ENCODE data around the gene NTRK2. TPM values are rescaled to one million over a fixed set of nuclear protein-coding genes. Genes with fewer than 3 reads are reported as not detected.
A peak's percentile ranks its signal among the peaks of the same experiment; 100 is the strongest.

Gene NTRK2
- total RNA-seq, 1 donor from 2014 or later, result 26.6 TPM

- Histone ChIP-seq H3K36me3 (ENCODE audit: control insufficient read depth in 3 of 3, insufficient read depth in 3 of 3, low read length in 3 of 3) (no peaks in the 10 kb centered on the region), H3K27me3 (ENCODE audit: control insufficient read depth in 3 of 3, insufficient read depth in 3 of 3, low read length in 3 of 3) (no peaks in the 10 kb centered on the region), H3K9me3 (ENCODE audit: control insufficient read depth in 3 of 3, low read length in 3 of 3) (no peaks in the 10 kb centered on the region), H3K9ac (ENCODE audit: low read depth in 1 of 3, low read length in 3 of 3) (no peak overlapping the region), H3K27ac (ENCODE audit: low read depth, low read length) (no peak overlapping the region), H3K4me1 (ENCODE audit: control insufficient read depth in 3 of 3, insufficient read depth in 3 of 3, low read length in 3 of 3) (no peaks in the 10 kb centered on the region), H3K4me3 (ENCODE audit: low read length in 3 of 3) (no peak overlapping the region)
Measured at GRCh38 chr9:84659773-84660172, 9.8 kb upstream of the NTRK2 start.

GRCh38 chr9:84667571-84668195 lies 1.8 kb upstream of the NTRK2 start:
- Histone ChIP-seq H3K4me1 (ENCODE audit: control insufficient read depth in 3 of 3, insufficient read depth in 3 of 3, low read length in 3 of 3) (peaks cover 13 to 27% (median 18%) of the 10 kb centered on the region in 3 donors), H3K4me3 (ENCODE audit: low read length in 3 of 3) (peak overlapping the region; percentile 70 to 73 (median 72)), H3K27me3 (ENCODE audit: control insufficient read depth in 3 of 3, insufficient read depth in 3 of 3, low read length in 3 of 3) (peaks cover 25 to 42% (median 38%) of the 10 kb centered on the region in 3 donors), H3K9me3 (ENCODE audit: control insufficient read depth in 3 of 3, low read length in 3 of 3) (no peaks in the 10 kb centered on the region), H3K27ac (ENCODE audit: low read depth, low read length) (no peak overlapping the region), H3K9ac (ENCODE audit: low read depth in 1 of 3, low read length in 3 of 3) (no peak overlapping the region), H3K36me3 (ENCODE audit: control insufficient read depth in 3 of 3, insufficient read depth in 3 of 3, low read length in 3 of 3) (no peaks in the 10 kb centered on the region)

GRCh38 chr9:84668196-84669012 lies 1.1 kb upstream of the NTRK2 start:
- Histone ChIP-seq H3K9me3 (ENCODE audit: control insufficient read depth in 3 of 3, low read length in 3 of 3) (no peaks in the 10 kb centered on the region), H3K4me1 (ENCODE audit: control insufficient read depth in 3 of 3, insufficient read depth in 3 of 3, low read length in 3 of 3) (peaks cover 13 to 27% (median 18%) of the 10 kb centered on the region in 3 donors), H3K27me3 (ENCODE audit: control insufficient read depth in 3 of 3, insufficient read depth in 3 of 3, low read length in 3 of 3) (peaks cover 25 to 44% (median 38%) of the 10 kb centered on the region in 3 donors), H3K36me3 (ENCODE audit: control insufficient read depth in 3 of 3, insufficient read depth in 3 of 3, low read length in 3 of 3) (no peaks in the 10 kb centered on the region), H3K27ac (ENCODE audit: low read depth, low read length) (no peak overlapping the region), H3K9ac (ENCODE audit: low read depth in 1 of 3, low read length in 3 of 3) (peak overlapping the region in 2 of 3 donors; percentile 2 to 55), H3K4me3 (ENCODE audit: low read length in 3 of 3) (peak overlapping the region; percentile 72 to 75 (median 73))

GRCh38 chr9:84669013-84669287 lies 579 bp upstream of the NTRK2 start:
- Histone ChIP-seq H3K27me3 (ENCODE audit: control insufficient read depth in 3 of 3, insufficient read depth in 3 of 3, low read length in 3 of 3) (peaks cover 25 to 48% (median 38%) of the 10 kb centered on the region in 3 donors), H3K4me3 (ENCODE audit: low read length in 3 of 3) (peak overlapping the region; percentile 72 to 75 (median 73)), H3K27ac (ENCODE audit: low read depth, low read length) (no peak overlapping the region), H3K4me1 (ENCODE audit: control insufficient read depth in 3 of 3, insufficient read depth in 3 of 3, low read length in 3 of 3) (peaks cover 13 to 27% (median 18%) of the 10 kb centered on the region in 3 donors), H3K36me3 (ENCODE audit: control insufficient read depth in 3 of 3, insufficient read depth in 3 of 3, low read length in 3 of 3) (no peaks in the 10 kb centered on the region), H3K9ac (ENCODE audit: low read depth in 1 of 3, low read length in 3 of 3) (peak overlapping the region in 2 of 3 donors; percentile 2 to 55), H3K9me3 (ENCODE audit: control insufficient read depth in 3 of 3, low read length in 3 of 3) (no peaks in the 10 kb centered on the region)

GRCh38 chr9:84670138-84671041 lies 861 bp downstream of the NTRK2 start:
- Histone ChIP-seq H3K9me3 (ENCODE audit: control insufficient read depth in 3 of 3, low read length in 3 of 3) (no peaks in the 10 kb centered on the region), H3K27ac (ENCODE audit: low read depth, low read length) (peak overlapping the region; percentile 40), H3K4me1 (ENCODE audit: control insufficient read depth in 3 of 3, insufficient read depth in 3 of 3, low read length in 3 of 3) (peaks cover 13 to 27% (median 18%) of the 10 kb centered on the region in 3 donors), H3K27me3 (ENCODE audit: control insufficient read depth in 3 of 3, insufficient read depth in 3 of 3, low read length in 3 of 3) (peaks cover 25 to 48% (median 38%) of the 10 kb centered on the region in 3 donors), H3K9ac (ENCODE audit: low read depth in 1 of 3, low read length in 3 of 3) (peak overlapping the region; percentile 15 to 65 (median 55)), H3K36me3 (ENCODE audit: control insufficient read depth in 3 of 3, insufficient read depth in 3 of 3, low read length in 3 of 3) (no peaks in the 10 kb centered on the region), H3K4me3 (ENCODE audit: low read length in 3 of 3) (peak overlapping the region; percentile 61 to 73 (median 72))

GRCh38 chr9:84671586-84672521 lies 2.3 kb downstream of the NTRK2 start:
- H3K27ac ChIP-seq (ENCODE audit: low read depth, low read length), result no peak overlapping the region

GRCh38 chr9:84673806-84674205 lies 4.3 kb downstream of the NTRK2 start:
- H3K9me3 ChIP-seq (ENCODE audit: control insufficient read depth in 3 of 3, low read length in 3 of 3), result no peaks in the 10 kb centered on the region
- peaks cover 21 to 38% (median 28%) of the 10 kb centered on the region in 3 donors for H3K27me3 ChIP-seq (ENCODE audit: control insufficient read depth in 3 of 3, insufficient read depth in 3 of 3, low read length in 3 of 3)
- H3K9ac ChIP-seq (ENCODE audit: low read depth in 1 of 3, low read length in 3 of 3), result no peak overlapping the region
- H3K4me1 ChIP-seq (ENCODE audit: control insufficient read depth in 3 of 3, insufficient read depth in 3 of 3, low read length in 3 of 3), result peaks cover 9 to 14% (median 10%) of the 10 kb centered on the region in 3 donors
- no peaks in the 10 kb centered on the region for H3K36me3 ChIP-seq (ENCODE audit: control insufficient read depth in 3 of 3, insufficient read depth in 3 of 3, low read length in 3 of 3)
- no peak overlapping the region for H3K27ac ChIP-seq (ENCODE audit: low read depth, low read length)
- no peak overlapping the region for H3K4me3 ChIP-seq (ENCODE audit: low read length in 3 of 3)

More at GRCh38 chr9:84671586-84672521, 2.3 kb downstream of the NTRK2 start:
- peak overlapping the region in 2 of 3 donors; percentile 33 to 61 for H3K4me3 ChIP-seq (ENCODE audit: low read length in 3 of 3)
- no peak overlapping the region for H3K9ac ChIP-seq (ENCODE audit: low read depth in 1 of 3, low read length in 3 of 3)
- H3K9me3 ChIP-seq (ENCODE audit: control insufficient read depth in 3 of 3, low read length in 3 of 3), result no peaks in the 10 kb centered on the region
- peaks cover 13 to 27% (median 18%) of the 10 kb centered on the region in 3 donors for H3K4me1 ChIP-seq (ENCODE audit: control insufficient read depth in 3 of 3, insufficient read depth in 3 of 3, low read length in 3 of 3)
- H3K36me3 ChIP-seq (ENCODE audit: control insufficient read depth in 3 of 3, insufficient read depth in 3 of 3, low read length in 3 of 3), result no peaks in the 10 kb centered on the region
- H3K27me3 ChIP-seq (ENCODE audit: control insufficient read depth in 3 of 3, insufficient read depth in 3 of 3, low read length in 3 of 3), result peaks cover 25 to 48% (median 38%) of the 10 kb centered on the region in 3 donors

- no peaks in the 10 kb centered on the region for H3K4me1 ChIP-seq (ENCODE audit: control insufficient read depth in 3 of 3, insufficient read depth in 3 of 3, low read length in 3 of 3)
- no peak overlapping the region for H3K27ac ChIP-seq (ENCODE audit: low read depth, low read length)
- no peak overlapping the region for H3K4me3 ChIP-seq (ENCODE audit: low read length in 3 of 3)
- no peaks in the 10 kb centered on the region for H3K36me3 ChIP-seq (ENCODE audit: control insufficient read depth in 3 of 3, insufficient read depth in 3 of 3, low read length in 3 of 3)
- H3K27me3 ChIP-seq (ENCODE audit: control insufficient read depth in 3 of 3, insufficient read depth in 3 of 3, low read length in 3 of 3), result peaks cover 1 to 9% (median 3%) of the 10 kb centered on the region in 3 donors
- H3K9me3 ChIP-seq (ENCODE audit: control insufficient read depth in 3 of 3, low read length in 3 of 3), result no peaks in the 10 kb centered on the region
- no peak overlapping the region for H3K9ac ChIP-seq (ENCODE audit: low read depth in 1 of 3, low read length in 3 of 3)
Measured at GRCh38 chr9:84677080-84677479, 7.6 kb downstream of the NTRK2 start.

- H3K36me3 ChIP-seq (ENCODE audit: control insufficient read depth in 3 of 3, insufficient read depth in 3 of 3, low read length in 3 of 3), result no peaks in the 10 kb centered on the region
- H3K4me1 ChIP-seq (ENCODE audit: control insufficient read depth in 3 of 3, insufficient read depth in 3 of 3, low read length in 3 of 3), result no peaks in the 10 kb centered on the region
- H3K27ac ChIP-seq (ENCODE audit: low read depth, low read length), result no peak overlapping the region
- H3K4me3 ChIP-seq (ENCODE audit: low read length in 3 of 3), result no peak overlapping the region
- no peak overlapping the region for H3K9ac ChIP-seq (ENCODE audit: low read depth in 1 of 3, low read length in 3 of 3)
- no peaks in the 10 kb centered on the region for H3K27me3 ChIP-seq (ENCODE audit: control insufficient read depth in 3 of 3, insufficient read depth in 3 of 3, low read length in 3 of 3)
- H3K9me3 ChIP-seq (ENCODE audit: control insufficient read depth in 3 of 3, low read length in 3 of 3), result no peaks in the 10 kb centered on the region
Measured at GRCh38 chr9:84679571-84679970, 10.0 kb downstream of the NTRK2 start.
